Neural progenitor cell (in vitro differentiated cells): Measurements from ENCODE around the gene NCOR2. TPM values are rescaled to one million over a fixed set of nuclear protein-coding genes. Genes with fewer than 3 reads are reported as not detected.

Experiments
- DNase-seq: peaks from one replicate; pipeline ENCODE4 v3.0.0-alpha.2; 2016; ENCODE audit warnings: low spot score
- H2AFZ ChIP-seq: fragments of 200-600 bp; sonication (generic); replicated peaks from 2 replicates; pipeline ENCODE4 v1.6.1; 2016; ENCODE audit warnings: antibody characterized with exemption
- H3F3A ChIP-seq: fragments of 200-600 bp; sonication (generic); 2 replicates; pipeline ENCODE4 v1.6.1; 2016; ENCODE audit warnings: antibody characterized with exemption, low read depth
- H3K27ac ChIP-seq: fragments of 200-600 bp; sonication (generic); 2 replicates; pipeline ENCODE4 v1.5.1; 2016; ENCODE audit warnings: mild to moderate bottlenecking
- H3K27me3 ChIP-seq: fragments of 200-600 bp; sonication (generic); 2 replicates; pipeline ENCODE4 v1.6.1; 2016; ENCODE audit warnings: mild to moderate bottlenecking, moderate library complexity
- H3K36me3 ChIP-seq: fragments of 200-600 bp; sonication (generic); 2 replicates; pipeline ENCODE4 v1.5.1; 2016
- H3K4me1 ChIP-seq: fragments of 200-600 bp; sonication (generic); 2 replicates; pipeline ENCODE4 v1.6.1; 2016; ENCODE audit warnings: mixed run types
- H3K4me2 ChIP-seq: fragments of 200-600 bp; sonication (generic); 2 replicates; pipeline ENCODE4 v1.6.1; 2016
- H3K4me3 ChIP-seq: fragments of 200-600 bp; sonication (generic); 2 replicates; pipeline ENCODE4 v1.5.1; 2016
- H3K79me2 ChIP-seq: fragments of 200-600 bp; sonication (generic); 2 replicates; pipeline ENCODE4 v1.6.1; 2016; ENCODE audit warnings: low read depth
- H3K9ac ChIP-seq: fragments of 200-600 bp; sonication (generic); 2 replicates; pipeline ENCODE4 v1.6.1; 2016
- H3K9me3 ChIP-seq: fragments of 200-600 bp; sonication (generic); 2 replicates; pipeline ENCODE4 v1.5.1; 2016; ENCODE audit warnings: low read depth
- H4K20me1 ChIP-seq: fragments of 200-600 bp; sonication (generic); 2 replicates; pipeline ENCODE4 v1.6.1; 2016; ENCODE audit warnings: low read depth
- H3K27ac Mint-ChIP-seq: 3 replicates; pipeline ENCODE4 v1.8.0; 2021; ENCODE audit warnings: mixed read lengths
- H3K27me3 Mint-ChIP-seq: 2 replicates; pipeline ENCODE4 v1.8.0; 2022; ENCODE audit warnings: low read depth, mild to moderate bottlenecking, inconsistent platforms, moderate library complexity, mixed read lengths; ENCODE audit not compliant: insufficient read depth
- H3K36me3 Mint-ChIP-seq: 3 replicates; pipeline ENCODE4 v1.8.0; 2021; ENCODE audit warnings: mixed read lengths
- H3K4me1 Mint-ChIP-seq: 3 replicates; pipeline ENCODE4 v1.8.0; 2021; ENCODE audit warnings: mixed read lengths
- H3K4me3 Mint-ChIP-seq: 3 replicates; pipeline ENCODE4 v1.8.0; 2021; ENCODE audit warnings: mild to moderate bottlenecking, moderate library complexity, mixed read lengths
- H3K9me3 Mint-ChIP-seq: 3 replicates; pipeline ENCODE4 v1.8.0; 2020; ENCODE audit warnings: mixed read lengths
- CTCF ChIP-seq: fragments of 200-600 bp; sonication (generic); IDR thresholded peaks from 2 replicates; pipeline ENCODE4 v1.5.1; 2017; ENCODE audit warnings: antibody characterized with exemption, mild to moderate bottlenecking
- EZH2 ChIP-seq: fragments of 200-600 bp; sonication (generic); IDR thresholded peaks from 2 replicates; pipeline ENCODE4 v1.6.1; 2017; ENCODE audit warnings: antibody characterized with exemption, mild to moderate bottlenecking, moderate library complexity
- EZH2phosphoT487 ChIP-seq: fragments of 200-600 bp; sonication (generic); IDR thresholded peaks from 2 replicates; pipeline ENCODE4 v1.6.1; 2017; ENCODE audit warnings: antibody characterized with exemption
- total RNA-seq: library from RNA; depleted of rRNA; stranded (reverse); fragments of >200 nt; gene quantifications from 2 replicates; pipeline ENCODE4 v1.2.3, GENCODE V29; 2015; ENCODE audit warnings: low replicate concordance

NCOR2 gene
- total RNA-seq, 1 donor from 2014 or later, result 14.3 TPM

GRCh38 chr12:124544311-124544970, 23.0 kb downstream of the NCOR2 start:
- Mint-ChIP-seq H3K36me3 (peaks cover 2% of the 10 kb centered on the region), H3K27me3 (peaks cover 5% of the 10 kb centered on the region), H3K4me1 (peaks cover 54% of the 10 kb centered on the region), H3K9me3 (no peaks in the 10 kb centered on the region), H3K4me3 (no peak overlapping the region), H3K27ac (no peak overlapping the region)
- no peak overlapping the region for H3K9ac ChIP-seq
- no peaks in the 10 kb centered on the region for H3K9me3 ChIP-seq
- no peaks in the 10 kb centered on the region for H3K36me3 ChIP-seq
- peak overlapping the region; percentile 73 for H3K4me2 ChIP-seq
- peaks cover 82% of the 10 kb centered on the region for H4K20me1 ChIP-seq
- H3K4me3 ChIP-seq, result peak overlapping the region; percentile 2
- no peak overlapping the region for H2AFZ ChIP-seq
- H3K79me2 ChIP-seq, result peaks cover 82% of the 10 kb centered on the region
- peak; percentile 64 for DNase-seq
- peaks cover 21% of the 10 kb centered on the region for H3F3A ChIP-seq
- H3K27ac ChIP-seq, result peak overlapping the region; percentile 91
- H3K4me1 ChIP-seq, result peaks cover 44% of the 10 kb centered on the region
- no peaks in the 10 kb centered on the region for H3K27me3 ChIP-seq
- TF ChIP-seq EZH2phosphoT487 (no peak), EZH2 (no peak), CTCF (no peak)

GRCh38 chr12:124543590-124544310, 23.7 kb downstream of the NCOR2 start:
- Histone ChIP-seq H4K20me1 (peaks cover 82% of the 10 kb centered on the region), H3K4me1 (peaks cover 44% of the 10 kb centered on the region), H3K27ac (peak overlapping the region; percentile 91), H3F3A (peaks cover 21% of the 10 kb centered on the region), H3K4me3 (peak overlapping the region; percentile 2), H2AFZ (no peak overlapping the region), H3K9me3 (no peaks in the 10 kb centered on the region), H3K36me3 (no peaks in the 10 kb centered on the region), H3K79me2 (peaks cover 82% of the 10 kb centered on the region), H3K27me3 (no peaks in the 10 kb centered on the region), H3K9ac (no peak overlapping the region), H3K4me2 (peak overlapping the region; percentile 73)
- Mint-ChIP-seq H3K4me3 (peak overlapping the region; percentile 33), H3K27ac (no peak overlapping the region), H3K36me3 (peaks cover 2% of the 10 kb centered on the region), H3K9me3 (no peaks in the 10 kb centered on the region), H3K27me3 (peaks cover 5% of the 10 kb centered on the region), H3K4me1 (peaks cover 50% of the 10 kb centered on the region)
- TF ChIP-seq EZH2phosphoT487, result no peak
- no peak for TF ChIP-seq EZH2
- TF ChIP-seq CTCF, result no peak
- DNase-seq, result peak; percentile 86

GRCh38 chr12:124543052-124543589, 24.3 kb downstream of the NCOR2 start:
- TF ChIP-seq CTCF (no peak), EZH2phosphoT487 (no peak), EZH2 (no peak)
- Histone ChIP-seq H3F3A (peaks cover 21% of the 10 kb centered on the region), H3K27ac (peak overlapping the region; percentile 91), H3K27me3 (no peaks in the 10 kb centered on the region), H3K9me3 (no peaks in the 10 kb centered on the region), H2AFZ (no peak overlapping the region), H3K4me1 (peaks cover 44% of the 10 kb centered on the region), H3K4me3 (no peak overlapping the region), H4K20me1 (peaks cover 82% of the 10 kb centered on the region), H3K79me2 (peaks cover 82% of the 10 kb centered on the region), H3K9ac (no peak overlapping the region), H3K4me2 (peak overlapping the region; percentile 73), H3K36me3 (no peaks in the 10 kb centered on the region)
- Mint-ChIP-seq H3K27ac (no peak overlapping the region), H3K9me3 (no peaks in the 10 kb centered on the region), H3K36me3 (peaks cover 2% of the 10 kb centered on the region), H3K4me3 (no peak overlapping the region), H3K27me3 (peaks cover 3% of the 10 kb centered on the region), H3K4me1 (peaks cover 53% of the 10 kb centered on the region)
- DNase-seq, result no peak
